Measurements from ENCODE around the gene TLL2. TPM values are rescaled to one million over a fixed set of nuclear protein-coding genes. Genes with fewer than 3 reads are reported as not detected.

The TLL2 gene
- total and polyA plus RNA-seq, 4 donors = 0.07 to 0.23 (median 0.10) TPM

DNA sequence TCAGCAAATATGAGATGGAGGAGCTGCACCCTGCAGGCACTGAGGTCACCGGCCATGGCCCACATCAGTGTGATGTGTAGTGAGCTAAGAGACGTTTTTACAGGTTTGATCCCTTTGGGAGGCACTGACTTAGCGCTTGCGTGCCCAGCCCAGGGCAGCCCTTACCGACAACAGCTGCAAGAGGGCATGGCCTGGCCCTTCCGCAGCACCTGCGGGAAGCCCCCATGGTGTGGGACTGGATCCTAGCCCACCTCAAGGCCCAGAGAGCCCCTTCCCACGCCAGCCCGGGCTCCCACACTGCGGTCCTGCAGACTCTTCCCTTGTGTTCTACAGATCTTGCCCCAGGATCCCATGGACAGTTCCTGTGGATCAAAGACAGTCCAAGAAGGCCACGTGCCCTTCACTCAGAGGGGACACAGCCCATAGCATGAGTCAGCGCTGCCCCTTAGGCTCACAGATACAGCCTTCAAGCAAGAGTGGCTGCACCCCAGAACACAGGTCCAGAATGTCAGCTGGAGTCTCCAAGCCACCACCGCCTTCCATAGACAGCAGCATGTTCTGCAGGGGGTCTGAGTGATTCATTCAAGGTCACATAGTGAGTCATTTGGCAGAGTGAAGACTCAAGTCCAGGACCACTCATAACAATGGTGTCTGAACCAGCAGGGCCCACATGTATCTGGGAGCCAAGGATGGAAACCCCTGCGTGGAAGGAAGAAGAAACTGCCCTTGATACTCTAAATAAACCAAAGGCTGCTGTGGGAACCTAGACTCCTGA, 25.4 kb downstream of the TLL2 start:
- WGBS, 2 donors = 87 to 91% methylated on average over 14 of the region's 14 CpGs
- no peak for DNase-seq

DNA sequence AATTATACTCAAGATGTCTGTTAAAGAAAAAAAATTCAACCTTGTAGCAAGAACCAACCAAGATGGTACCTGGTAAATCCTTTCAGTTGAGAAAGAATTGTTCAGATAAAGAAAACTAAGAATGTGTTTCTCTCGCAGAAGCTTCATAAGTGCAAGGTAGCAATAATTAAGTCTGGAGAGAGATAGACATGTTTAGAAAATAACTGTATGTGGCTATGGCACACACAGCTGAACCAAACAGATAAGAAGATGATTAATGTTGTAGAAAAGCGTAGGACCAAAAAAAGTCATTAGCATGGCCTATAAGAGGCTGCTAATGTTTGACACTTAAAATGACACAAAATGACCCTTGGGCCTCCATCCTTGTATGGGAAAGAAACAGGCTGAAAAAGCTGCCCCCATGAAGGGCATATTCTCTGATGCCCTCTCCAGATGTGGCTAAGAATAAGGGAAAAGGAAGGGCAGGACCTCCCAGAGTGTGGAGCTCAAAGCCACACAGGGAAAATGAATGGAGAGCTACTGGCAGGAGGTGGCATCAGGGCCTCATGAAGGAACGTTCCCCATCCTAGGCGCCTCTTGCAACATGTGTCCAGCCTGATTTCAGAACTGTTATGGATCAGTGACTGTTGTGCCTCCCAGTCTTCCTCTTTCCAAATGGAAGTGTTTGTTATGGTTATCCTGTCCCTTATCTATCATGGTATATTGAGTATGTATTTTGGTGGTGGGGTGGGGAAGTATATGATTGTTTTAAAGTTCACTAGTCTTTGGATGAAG, 30.7 kb downstream of the TLL2 start:
- WGBS, 2 donors = 65 to 71% methylated on average over 4 of the region's 4 CpGs
- Histone ChIP-seq H3K36me3 (ENCODE audit: control insufficient read depth in 4 of 4, insufficient read depth in 4 of 4, low read length in 4 of 4) (no peaks in the 10 kb centered on the region), H3K4me1 (ENCODE audit: control insufficient read depth in 5 of 5, insufficient read depth in 5 of 5, low read length in 5 of 5) (no peaks in the 10 kb centered on the region), H3K27ac (ENCODE audit: low read depth in 1 of 2, low read length in 1 of 2) (no peak overlapping the region), H3K9me3 (ENCODE audit: control insufficient read depth in 4 of 4, insufficient read depth in 3 of 4, low read length in 3 of 4) (peaks cover 0 to 4% (median 0%) of the 10 kb centered on the region in 4 donors), H3K9ac (ENCODE audit: insufficient read depth in 1 of 2, low read length in 2 of 2) (no peak overlapping the region), H3K4me3 (no peak overlapping the region), H3K27me3 (ENCODE audit: control insufficient read depth in 3 of 3, insufficient read depth in 3 of 3, low read length in 2 of 3) (peaks cover 0 to 15% (median 0%) of the 10 kb centered on the region in 3 donors)
- TF ChIP-seq, protein P1, sequence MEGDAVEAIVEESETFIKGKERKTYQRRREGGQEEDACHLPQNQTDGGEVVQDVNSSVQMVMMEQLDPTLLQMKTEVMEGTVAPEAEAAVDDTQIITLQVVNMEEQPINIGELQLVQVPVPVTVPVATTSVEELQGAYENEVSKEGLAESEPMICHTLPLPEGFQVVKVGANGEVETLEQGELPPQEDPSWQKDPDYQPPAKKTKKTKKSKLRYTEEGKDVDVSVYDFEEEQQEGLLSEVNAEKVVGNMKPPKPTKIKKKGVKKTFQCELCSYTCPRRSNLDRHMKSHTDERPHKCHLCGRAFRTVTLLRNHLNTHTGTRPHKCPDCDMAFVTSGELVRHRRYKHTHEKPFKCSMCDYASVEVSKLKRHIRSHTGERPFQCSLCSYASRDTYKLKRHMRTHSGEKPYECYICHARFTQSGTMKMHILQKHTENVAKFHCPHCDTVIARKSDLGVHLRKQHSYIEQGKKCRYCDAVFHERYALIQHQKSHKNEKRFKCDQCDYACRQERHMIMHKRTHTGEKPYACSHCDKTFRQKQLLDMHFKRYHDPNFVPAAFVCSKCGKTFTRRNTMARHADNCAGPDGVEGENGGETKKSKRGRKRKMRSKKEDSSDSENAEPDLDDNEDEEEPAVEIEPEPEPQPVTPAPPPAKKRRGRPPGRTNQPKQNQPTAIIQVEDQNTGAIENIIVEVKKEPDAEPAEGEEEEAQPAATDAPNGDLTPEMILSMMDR (IDR thresholded peaks at IDR 0.05; ENCODE audit: control extremely low read depth, extremely low read depth) = no peak
- DNase-seq (no peak), ATAC-seq (ENCODE audit: insufficient read depth, low FRiP score) (no peak)

More for the DNA sequence above, 25.4 kb downstream of the TLL2 start:
- Histone ChIP-seq H3K9ac (ENCODE audit: insufficient read depth in 1 of 2, low read length in 2 of 2) (no peak overlapping the region), H3K36me3 (ENCODE audit: control insufficient read depth in 4 of 4, insufficient read depth in 4 of 4, low read length in 4 of 4) (no peaks in the 10 kb centered on the region), H3K27me3 (ENCODE audit: control insufficient read depth in 3 of 3, insufficient read depth in 3 of 3, low read length in 2 of 3) (peaks cover 0 to 15% (median 0%) of the 10 kb centered on the region in 3 donors), H3K9me3 (ENCODE audit: control insufficient read depth in 4 of 4, insufficient read depth in 3 of 4, low read length in 3 of 4) (peaks cover 0 to 2% (median 0%) of the 10 kb centered on the region in 4 donors), H3K4me3 (no peak overlapping the region), H3K27ac (ENCODE audit: low read depth in 1 of 2, low read length in 1 of 2) (no peak overlapping the region), H3K4me1 (ENCODE audit: control insufficient read depth in 5 of 5, insufficient read depth in 5 of 5, low read length in 5 of 5) (no peaks in the 10 kb centered on the region)
- no peak for ATAC-seq (ENCODE audit: insufficient read depth, low FRiP score)
- TF ChIP-seq, protein P1 (IDR thresholded peaks at IDR 0.05; ENCODE audit: control extremely low read depth, extremely low read depth) = no peak

DNA sequence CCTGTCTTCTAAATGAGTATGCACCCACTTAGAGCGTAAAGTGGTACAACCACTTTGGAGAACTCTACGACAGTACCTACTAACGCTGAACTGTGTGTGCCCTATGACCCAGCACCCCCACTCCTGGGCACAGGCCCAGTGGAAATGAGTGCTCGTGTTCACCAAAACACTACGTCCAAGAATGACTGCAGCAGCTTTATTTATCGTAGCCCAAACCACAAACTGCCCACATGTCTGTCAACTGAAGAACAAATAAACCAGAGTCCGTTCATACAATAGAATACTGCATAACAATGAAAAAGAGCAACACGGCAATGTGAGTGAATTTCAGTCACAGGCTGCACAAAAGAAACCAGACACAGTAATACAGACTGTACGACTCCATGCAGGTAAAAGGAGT, 35.4 kb downstream of the TLL2 start:
- H3K4me3 ChIP-seq = no peak overlapping the region
- peaks cover 0 to 16% (median 0%) of the 10 kb centered on the region in 3 donors for H3K27me3 ChIP-seq (ENCODE audit: control insufficient read depth in 3 of 3, insufficient read depth in 3 of 3, low read length in 2 of 3)
- WGBS, 2 donors = 73 to 77% methylated on average over 9 of the region's 9 CpGs
- no peak overlapping the region for H3K9ac ChIP-seq (ENCODE audit: insufficient read depth in 1 of 2, low read length in 2 of 2)
- TF ChIP-seq, protein P1 (IDR thresholded peaks at IDR 0.05; ENCODE audit: control extremely low read depth, extremely low read depth) = no peak
- ATAC-seq (ENCODE audit: insufficient read depth, low FRiP score) = no peak
- H3K4me1 ChIP-seq (ENCODE audit: control insufficient read depth in 5 of 5, insufficient read depth in 5 of 5, low read length in 5 of 5) = no peaks in the 10 kb centered on the region
- no peak overlapping the region for H3K27ac ChIP-seq (ENCODE audit: low read depth in 1 of 2, low read length in 1 of 2)
- peaks cover 0 to 10% (median 0%) of the 10 kb centered on the region in 4 donors for H3K9me3 ChIP-seq (ENCODE audit: control insufficient read depth in 4 of 4, insufficient read depth in 3 of 4, low read length in 3 of 4)
- H3K36me3 ChIP-seq (ENCODE audit: control insufficient read depth in 4 of 4, insufficient read depth in 4 of 4, low read length in 4 of 4) = no peaks in the 10 kb centered on the region
- no peak for DNase-seq

All from lung (tissue), 12 donors.